ENCODE measurements around the gene IP6K3.

Gene IP6K3

GRCh38 chr6:33755070-33755869, 8.6 kb upstream of the IP6K3 start:
- TF ChIP-seq CTCF (IDR thresholded peaks at IDR 0.05; ENCODE audit: control insufficient read depth, insufficient read depth, low read depth, low read length, missing control alignments), result no peak
- DNase-seq (ENCODE audit: low read depth), result no peak

GRCh38 chr6:33754222-33754621, 7.5 kb upstream of the IP6K3 start:
- H3K4me3 ChIP-seq (ENCODE audit: control insufficient read depth, low read depth, low read length), result no peak overlapping the region
- no peak for TF ChIP-seq CTCF (IDR thresholded peaks at IDR 0.05; ENCODE audit: control insufficient read depth, insufficient read depth, low read depth, low read length, missing control alignments)
- DNase-seq (ENCODE audit: low read depth), result no peak

More at GRCh38 chr6:33755070-33755869, 8.6 kb upstream of the IP6K3 start:
- H3K4me3 ChIP-seq (ENCODE audit: control insufficient read depth, low read depth, low read length), result no peak overlapping the region

GRCh38 chr6:33752646-33753015, 5.9 kb upstream of the IP6K3 start:
- no peak for TF ChIP-seq CTCF (IDR thresholded peaks at IDR 0.05; ENCODE audit: control insufficient read depth, insufficient read depth, low read depth, low read length, missing control alignments)
- no peak overlapping the region for H3K4me3 ChIP-seq (ENCODE audit: control insufficient read depth, low read depth, low read length)
- DNase-seq (ENCODE audit: low read depth), result no peak

- no peak for DNase-seq (ENCODE audit: low read depth)
- TF ChIP-seq CTCF (IDR thresholded peaks at IDR 0.05; ENCODE audit: control insufficient read depth, insufficient read depth, low read depth, low read length, missing control alignments), result no peak
- H3K4me3 ChIP-seq (ENCODE audit: control insufficient read depth, low read depth, low read length), result no peak overlapping the region
Observed at GRCh38 chr6:33751771-33752645, 5.3 kb upstream of the IP6K3 start.

GRCh38 chr6:33750244-33750991, 3.7 kb upstream of the IP6K3 start:
- no peak for TF ChIP-seq CTCF (IDR thresholded peaks at IDR 0.05; ENCODE audit: control insufficient read depth, insufficient read depth, low read depth, low read length, missing control alignments)
- H3K4me3 ChIP-seq (ENCODE audit: control insufficient read depth, low read depth, low read length), result no peak overlapping the region
- no peak for DNase-seq (ENCODE audit: low read depth)

- no peak for TF ChIP-seq CTCF (IDR thresholded peaks at IDR 0.05; ENCODE audit: control insufficient read depth, insufficient read depth, low read depth, low read length, missing control alignments)
- H3K4me3 ChIP-seq (ENCODE audit: control insufficient read depth, low read depth, low read length), result no peak overlapping the region
- no peak for DNase-seq (ENCODE audit: low read depth)
Observed at GRCh38 chr6:33749401-33749800, 2.7 kb upstream of the IP6K3 start.
